Nucleus accumbens (tissue), 56 donors: ENCODE data around the gene TLCD1.

Experiments used
- DNase-seq, 56 donors: peaks; one replicate each; lab custom pipeline; 2025; lab: John Stamatoyannopoulos, UW

TLCD1 gene, protein sequence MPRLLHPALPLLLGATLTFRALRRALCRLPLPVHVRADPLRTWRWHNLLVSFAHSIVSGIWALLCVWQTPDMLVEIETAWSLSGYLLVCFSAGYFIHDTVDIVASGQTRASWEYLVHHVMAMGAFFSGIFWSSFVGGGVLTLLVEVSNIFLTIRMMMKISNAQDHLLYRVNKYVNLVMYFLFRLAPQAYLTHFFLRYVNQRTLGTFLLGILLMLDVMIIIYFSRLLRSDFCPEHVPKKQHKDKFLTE

DNA sequence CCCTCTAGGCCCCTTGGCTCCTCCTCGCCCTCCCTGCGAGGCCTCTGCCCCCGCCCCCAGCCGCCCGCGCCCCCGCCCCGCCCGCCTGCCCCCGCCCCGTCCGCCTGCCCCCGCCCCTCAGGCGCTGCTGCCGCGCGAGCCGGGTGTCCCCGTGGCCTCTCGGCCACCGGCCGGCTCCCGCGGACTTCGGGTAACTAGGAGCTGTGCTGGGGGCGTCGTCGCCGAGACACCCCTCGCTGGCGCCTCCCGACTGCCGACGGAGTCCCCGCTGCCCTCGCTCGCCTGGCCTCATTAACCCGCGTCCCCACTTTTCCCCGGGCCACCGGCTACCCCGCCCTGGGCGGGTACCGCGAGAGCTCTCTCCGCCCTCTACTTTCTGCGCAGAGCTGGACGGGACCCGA lies at the start of gene TLCD1:
Gene TLCD1 (minus strand): TSS at position 8 of the 401 bp plus-strand sequence. CDS start 136 bp downstream, outside the sequence.
- DNase-seq, result peak in 46 of 56 donors; percentile 28 to 84 (median 65)

GRCh38 chr17:28774206-28774605 lies 48.2 kb upstream of the TLCD1 start:
- no peak for DNase-seq

- DNase-seq, result no peak
These were observed 47.7 kb upstream of the TLCD1 start for GRCh38 chr17:28773736-28774135.

DNA sequence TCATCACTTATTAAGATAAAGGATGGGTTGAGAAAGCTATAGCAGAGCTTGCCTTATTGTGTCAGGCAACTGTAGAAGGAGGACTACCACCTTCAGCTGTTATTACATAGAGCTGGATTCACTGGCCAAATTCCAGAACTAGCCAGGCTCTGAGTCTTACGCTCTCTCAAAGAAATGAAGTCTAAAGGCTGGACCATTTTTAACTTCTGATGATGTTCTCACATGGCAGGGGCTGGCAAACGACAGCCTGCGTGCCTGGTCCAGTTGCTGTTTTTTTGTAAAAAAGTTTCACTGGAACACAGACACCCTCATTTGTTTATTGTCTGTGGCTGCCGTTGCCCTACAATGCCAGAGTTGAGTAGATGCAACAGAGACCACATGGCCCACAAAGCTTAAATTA lies 39.0 kb upstream of the TLCD1 start:
- peak in 3 of 56 donors; percentile 6 to 21 (median 14) for DNase-seq

- peak in 39 of 56 donors; percentile 15 to 88 (median 36) for DNase-seq
These were observed 37.8 kb upstream of the TLCD1 start for GRCh38 chr17:28763804-28764266.

DNA sequence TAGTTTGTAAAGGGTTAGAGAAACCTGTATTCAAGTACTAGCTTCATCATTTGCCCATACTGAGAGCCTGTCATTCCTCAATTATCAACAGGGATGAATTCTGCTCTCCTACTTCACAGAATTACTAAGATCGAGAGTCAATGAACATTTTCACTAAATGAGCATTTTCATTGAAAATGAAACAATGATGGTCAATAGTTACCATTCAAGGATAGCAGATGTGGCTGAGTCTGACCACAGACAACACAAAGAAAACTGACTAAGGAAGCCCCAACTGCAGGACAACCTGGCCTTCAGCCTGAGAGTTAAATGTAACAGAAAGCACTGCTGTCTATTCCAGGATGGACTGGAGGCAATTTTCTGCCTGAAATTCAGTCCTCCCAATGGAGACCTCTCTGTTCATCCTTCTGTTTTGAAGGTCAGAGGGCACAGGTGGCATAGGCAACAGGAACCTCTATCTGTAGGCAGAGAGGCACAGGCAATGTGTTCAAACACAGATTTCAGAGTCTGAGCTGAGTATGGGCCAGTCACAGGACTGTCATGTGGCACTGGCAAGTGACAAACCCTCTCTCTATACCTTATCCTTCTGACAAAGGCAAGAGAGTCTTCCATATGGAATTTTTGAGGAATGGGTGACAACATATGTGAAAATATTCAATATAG lies 37.2 kb upstream of the TLCD1 start:
- DNase-seq, result peak in 1 of 56 donors; percentile 65

GRCh38 chr17:28760601-28761562 lies 34.8 kb upstream of the TLCD1 start:
- DNase-seq, result peak in 27 of 56 donors; percentile 7 to 68 (median 34)

DNA sequence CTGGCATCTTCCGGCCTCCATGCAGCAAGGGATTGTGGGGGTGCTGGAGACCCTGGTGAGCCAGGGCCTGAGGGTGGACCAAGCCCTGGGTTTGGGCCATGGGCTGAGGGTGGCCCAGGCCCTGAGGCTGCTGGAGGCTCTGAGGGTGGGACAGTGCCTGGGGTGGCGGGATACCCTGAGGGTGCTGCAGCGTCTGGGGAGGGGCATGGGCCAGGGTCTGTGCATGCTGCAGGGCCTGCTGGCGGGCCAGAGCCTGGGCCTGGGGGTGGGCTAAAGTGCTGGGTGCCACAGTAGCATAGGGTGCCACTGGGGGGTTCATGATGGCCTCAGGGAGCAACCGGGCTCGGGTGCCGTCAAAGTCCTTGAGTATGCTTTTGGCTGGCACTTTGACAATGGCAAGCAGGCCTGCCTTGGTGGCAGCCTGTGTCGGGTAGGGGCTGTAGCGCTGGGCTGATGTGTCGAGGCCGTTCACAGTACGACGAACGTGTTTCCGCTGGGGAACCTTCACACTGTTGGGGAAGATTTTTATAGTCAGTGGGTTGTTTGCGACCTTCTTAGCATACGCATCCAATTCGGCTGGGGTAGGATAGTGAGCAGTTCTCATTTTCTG lies 33.3 kb upstream of the TLCD1 start:
- DNase-seq, result no peak

DNA sequence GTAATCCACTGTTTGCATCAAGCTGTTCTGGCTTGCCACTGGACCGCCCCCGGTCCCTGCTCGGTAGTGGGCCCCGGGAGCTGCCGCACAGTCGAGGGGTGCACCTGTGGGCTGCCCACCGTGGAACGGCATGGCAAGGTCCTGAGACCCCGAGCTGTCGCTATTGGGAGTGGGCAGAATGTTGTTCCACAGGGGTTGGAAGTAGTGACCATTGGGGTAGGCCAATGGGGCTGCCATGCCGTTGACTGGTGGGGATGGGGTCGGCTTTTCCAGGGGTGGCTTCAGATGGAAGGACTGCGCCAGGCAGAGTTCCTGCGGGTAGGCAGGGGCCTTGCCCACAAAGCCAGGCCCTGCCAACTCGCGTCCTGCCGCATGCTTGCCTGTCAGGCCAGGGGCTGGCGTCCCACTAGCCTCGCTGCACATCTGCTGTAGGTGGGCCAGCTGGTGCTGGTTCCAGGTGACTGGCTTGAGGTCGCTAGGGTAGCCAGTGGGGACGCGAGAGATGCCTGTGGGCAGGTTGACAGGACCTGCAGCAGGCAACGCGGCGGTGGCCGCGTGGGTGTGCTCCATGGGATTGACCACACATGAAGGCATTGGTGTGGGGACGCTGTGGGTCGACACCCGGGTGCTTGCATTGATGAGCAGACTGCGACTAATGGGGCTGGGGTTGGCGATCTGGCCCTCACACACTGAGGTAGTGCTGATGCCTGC lies 32.5 kb upstream of the TLCD1 start:
- no peak for DNase-seq

GRCh38 chr17:28756049-28756804 lies 30.2 kb upstream of the TLCD1 start:
- DNase-seq, result no peak

- no peak for DNase-seq
These were observed 29.5 kb upstream of the TLCD1 start for GRCh38 chr17:28755486-28755885.

GRCh38 chr17:28751600-28752366 lies 25.8 kb upstream of the TLCD1 start:
- DNase-seq, result no peak

- DNase-seq, result peak; percentile 30 to 97 (median 83)
These were observed 24.4 kb upstream of the TLCD1 start for GRCh38 chr17:28750178-28751047.

DNA sequence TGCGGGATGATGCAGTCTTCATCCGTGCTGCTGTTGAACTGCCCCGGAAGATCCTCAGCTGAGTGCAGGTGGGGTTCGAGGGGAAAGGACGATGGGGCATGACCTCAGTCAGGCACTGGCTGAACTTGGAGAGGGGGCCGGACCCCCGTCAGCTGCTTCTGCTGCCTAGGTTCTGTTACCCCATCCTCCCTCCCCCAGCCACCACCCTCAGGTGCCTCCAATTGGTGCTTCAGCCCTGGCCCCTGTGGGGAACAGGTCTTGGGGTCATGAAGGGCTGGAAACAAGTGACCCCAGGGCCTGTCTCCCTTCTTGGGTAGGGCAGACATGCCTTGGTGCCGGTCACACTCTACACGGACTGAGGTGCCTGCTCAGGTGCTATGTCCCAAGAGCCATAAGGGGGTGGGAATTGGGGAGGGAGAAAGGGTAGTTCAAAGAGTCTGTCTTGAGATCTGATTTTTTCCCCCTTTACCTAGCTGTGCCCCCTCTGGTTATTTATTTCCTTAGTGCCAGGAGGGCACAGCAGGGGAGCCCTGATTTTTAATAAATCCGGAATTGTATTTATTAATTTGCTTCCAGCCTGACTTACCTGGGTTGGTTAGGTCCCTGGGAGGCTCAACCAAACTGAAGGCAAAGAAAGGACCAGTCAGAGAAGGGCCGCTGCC lies 23.6 kb upstream of the TLCD1 start:
- DNase-seq, result no peak

DNA sequence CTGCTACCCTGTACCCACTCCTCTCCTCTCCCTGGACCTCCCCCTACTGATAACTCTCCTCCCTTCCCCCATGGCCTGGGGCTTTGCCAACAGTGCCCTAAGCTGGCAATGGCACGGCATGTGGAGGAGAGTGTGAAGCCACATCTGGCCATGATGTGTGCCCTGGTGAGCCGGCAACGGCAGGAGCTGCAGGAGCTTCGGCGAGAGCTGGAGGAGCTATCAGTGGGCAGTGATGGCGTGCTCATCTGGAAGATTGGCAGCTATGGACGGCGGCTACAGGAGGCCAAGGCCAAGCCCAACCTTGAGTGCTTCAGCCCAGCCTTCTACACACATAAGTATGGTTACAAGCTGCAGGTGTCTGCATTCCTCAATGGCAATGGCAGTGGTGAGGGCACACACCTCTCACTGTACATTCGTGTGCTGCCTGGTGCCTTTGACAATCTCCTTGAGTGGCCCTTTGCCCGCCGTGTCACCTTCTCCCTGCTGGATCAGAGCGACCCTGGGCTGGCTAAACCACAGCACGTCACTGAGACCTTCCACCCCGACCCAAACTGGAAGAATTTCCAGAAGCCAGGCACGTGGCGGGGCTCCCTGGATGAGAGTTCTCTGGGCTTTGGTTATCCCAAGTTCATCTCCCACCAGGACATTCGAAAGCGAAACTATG lies 23.0 kb upstream of the TLCD1 start:
- DNase-seq, result peak in 2 of 56 donors; percentile 17 to 18
